Thoracic aorta (tissue), 2 donors: ENCODE data around the gene IQCH. TPM values are rescaled to one million over a fixed set of nuclear protein-coding genes. Genes with fewer than 3 reads are reported as not detected.

ENCODE experiments used
- ATAC-seq: fragments of 150-250 bp; one replicate; pipeline ENCODE4 v1.8.0; 2017; ENCODE audit warnings: low read depth; ENCODE audit not compliant: insufficient number of reproducible peaks, low FRiP score
- DNase-seq: peaks from one replicate; pipeline ENCODE4 v3.0.0-alpha.2; 2020; ENCODE audit warnings: low spot score
- H3K27ac ChIP-seq, 2 donors: fragments of 200-600 bp; sonication (generic); 1 replicate in 1 of 2; 2 replicates in 1 of 2; pipeline ENCODE4 v1.5.1; 2016; ENCODE audit warnings: mild to moderate bottlenecking in 2 of 2, moderate library complexity in 2 of 2
- H3K27me3 ChIP-seq: fragments of 200-600 bp; sonication (generic); replicated peaks from 2 replicates; pipeline ENCODE4 v1.6.0; 2016; ENCODE audit warnings: mild to moderate bottlenecking; ENCODE audit not compliant: insufficient read depth
- H3K36me3 ChIP-seq: fragments of 200-600 bp; sonication (generic); one replicate; pipeline ENCODE4 v1.5.1; 2016
- H3K4me1 ChIP-seq, 2 donors: fragments of 200-600 bp; sonication (generic); 1 replicate in 1 of 2; 2 replicates in 1 of 2; pipeline versions ENCODE4 v1.5.1 to v1.6.0; 2016; ENCODE audit warnings: low read depth in 2 of 2, mild to moderate bottlenecking in 1 of 2; ENCODE audit not compliant: control insufficient read depth in 1 of 2
- H3K4me3 ChIP-seq: fragments of 200-600 bp; sonication (generic); 2 replicates; pipeline ENCODE4 v1.5.1; 2016; ENCODE audit warnings: mild to moderate bottlenecking
- H3K9me3 ChIP-seq: fragments of 200-600 bp; sonication (generic); 2 replicates; pipeline ENCODE4 v1.5.1; 2016
- CTCF ChIP-seq: fragments of 200-600 bp; sonication (generic); IDR thresholded peaks from one replicate; pipeline ENCODE4 v1.5.1; 2019; ENCODE audit warnings: antibody characterized with exemption
- total RNA-seq, 2 donors: library from RNA; depleted of rRNA; stranded (reverse); fragments of >200 nt; gene quantifications; one replicate each; pipeline versions ENCODE4 v1.1.0 to v1.2.3, GENCODE V29; 2016

IQCH gene
- total RNA-seq, 2 donors from 2014 or later, result 0.14 to 2.3 TPM

GRCh38 chr15:67335026-67335425 lies 80.4 kb downstream of the IQCH start:
- no peak overlapping the region for H3K27ac ChIP-seq
- no peak overlapping the region for H3K4me3 ChIP-seq
- H3K9me3 ChIP-seq, result no peaks in the 10 kb centered on the region
- no peak for TF ChIP-seq CTCF
- no peaks in the 10 kb centered on the region for H3K36me3 ChIP-seq
- no peaks in the 10 kb centered on the region for H3K4me1 ChIP-seq
- no peaks in the 10 kb centered on the region for H3K27me3 ChIP-seq
- DNase-seq, result no peak
- ATAC-seq, result no peak

GRCh38 chr15:67335534-67336222 lies 81.1 kb downstream of the IQCH start:
- ATAC-seq, result no peak
- Histone ChIP-seq H3K9me3 (no peaks in the 10 kb centered on the region), H3K27ac (no peak overlapping the region), H3K4me3 (no peak overlapping the region), H3K36me3 (no peaks in the 10 kb centered on the region), H3K27me3 (no peaks in the 10 kb centered on the region), H3K4me1 (no peaks in the 10 kb centered on the region)
- no peak for TF ChIP-seq CTCF
- no peak for DNase-seq

GRCh38 chr15:67340630-67341029 lies 86.0 kb downstream of the IQCH start:
- no peak for ATAC-seq
- Histone ChIP-seq H3K4me3 (no peak overlapping the region), H3K36me3 (no peaks in the 10 kb centered on the region), H3K27me3 (no peaks in the 10 kb centered on the region), H3K27ac (no peak overlapping the region), H3K9me3 (no peaks in the 10 kb centered on the region), H3K4me1 (no peaks in the 10 kb centered on the region)
- DNase-seq, result no peak
- no peak for TF ChIP-seq CTCF

- Histone ChIP-seq H3K4me3 (no peak overlapping the region), H3K27ac (no peak overlapping the region), H3K36me3 (no peaks in the 10 kb centered on the region), H3K4me1 (no peaks in the 10 kb centered on the region), H3K27me3 (no peaks in the 10 kb centered on the region), H3K9me3 (no peaks in the 10 kb centered on the region)
- DNase-seq (no peak), ATAC-seq (no peak)
- no peak for TF ChIP-seq CTCF
Measured at GRCh38 chr15:67341539-67341938, 87.0 kb downstream of the IQCH start.

GRCh38 chr15:67343206-67343605 lies 88.6 kb downstream of the IQCH start:
- Histone ChIP-seq H3K27me3 (no peaks in the 10 kb centered on the region), H3K4me3 (no peak overlapping the region), H3K9me3 (peaks cover 6% of the 10 kb centered on the region), H3K4me1 (no peaks in the 10 kb centered on the region), H3K36me3 (no peaks in the 10 kb centered on the region), H3K27ac (no peak overlapping the region)
- ATAC-seq (no peak), DNase-seq (no peak)
- no peak for TF ChIP-seq CTCF
